PC-3 (cell line): ENCODE measurements around the gene UGT1A8. TPM values are rescaled to one million over a fixed set of nuclear protein-coding genes. Genes with fewer than 3 reads are reported as not detected.

Experiments
- ATAC-seq: fragments of 200-7000 bp; cut with Tn5 transposase; 2 replicates; pipeline ENCODE4 v1.9.1; 2020; ENCODE audit warnings: mild to moderate bottlenecking, moderate library complexity
- BruUV-seq: library from RNA; stranded (reverse); fragments of 400-500 nt; replicated peaks from 2 replicates; lab custom pipeline; 2021; lab: Mats Ljungman, UMichigan
- CTCF ChIA-PET: fragments of 300-600 bp; sonication (Branson Sonifier 250); formaldehyde crosslinking; loops from one replicate; lab custom pipeline; 2022; ENCODE audit warnings: antibody characterized with exemption; lab: Charles Lee
- POLR2A ChIA-PET: fragments of 300-600 bp; sonication (Branson Sonifier 250); formaldehyde crosslinking; loops from one replicate; lab custom pipeline; 2022; ENCODE audit warnings: antibody characterized with exemption; ENCODE audit not compliant: unreplicated experiment; lab: Charles Lee
- DNase-seq: peaks from one replicate; pipeline ENCODE4 v3.0.0-alpha.2; 2015
- H2AFZ ChIP-seq: fragments of 300-600 bp; sonication (generic); 2 replicates; pipeline ENCODE4 v1.6.0; 2016; ENCODE audit warnings: antibody characterized with exemption, low read length
- H3F3A ChIP-seq: fragments of 300-600 bp; sonication (generic); one replicate; pipeline ENCODE4 v1.6.0; 2017; ENCODE audit warnings: antibody characterized with exemption, low read length, control low read depth, mild to moderate bottlenecking; ENCODE audit not compliant: unreplicated experiment
- H3K27ac ChIP-seq: fragments of 300-600 bp; sonication (generic); 2 replicates; pipeline ENCODE4 v1.5.1; 2016; ENCODE audit warnings: mild to moderate bottlenecking, low read length
- H3K27me3 ChIP-seq: fragments of 300-600 bp; sonication (generic); 2 replicates; pipeline ENCODE4 v1.6.1; 2016; ENCODE audit warnings: low read length, mixed read lengths
- H3K36me3 ChIP-seq: fragments of 300-600 bp; sonication (generic); 2 replicates; pipeline ENCODE4 v1.6.1; 2016; ENCODE audit warnings: low read depth, mixed run types, low read length, mixed read lengths
- H3K4me1 ChIP-seq: fragments of 300-600 bp; sonication (generic); 2 replicates; pipeline ENCODE4 v1.5.1; 2016; ENCODE audit warnings: low read length; ENCODE audit not compliant: insufficient read depth
- H3K4me2 ChIP-seq: fragments of 300-600 bp; sonication (generic); 2 replicates; pipeline ENCODE4 v1.6.0; 2016; ENCODE audit warnings: low read length
- H3K4me3 ChIP-seq: fragments of 300-600 bp; sonication (generic); 2 replicates; pipeline ENCODE4 v1.5.1; 2016; ENCODE audit warnings: mild to moderate bottlenecking, low read length, mixed read lengths
- H3K79me2 ChIP-seq: fragments of 300-600 bp; sonication (generic); 2 replicates; pipeline ENCODE4 v1.6.1; 2017; ENCODE audit warnings: low read length, mixed read lengths
- H3K9ac ChIP-seq: fragments of 300-600 bp; sonication (generic); 2 replicates; pipeline ENCODE4 v1.6.0; 2016; ENCODE audit warnings: mild to moderate bottlenecking, low read length
- H3K9me2 ChIP-seq: fragments of 300-600 bp; sonication (generic); replicated peaks from 2 replicates; pipeline ENCODE4 v1.6.1; 2016; ENCODE audit warnings: mixed run types, low read length, mixed read lengths
- H3K9me3 ChIP-seq: fragments of 300-600 bp; sonication (generic); 2 replicates; pipeline ENCODE4 v1.6.1; 2016; ENCODE audit warnings: low read length, mixed read lengths
- H4K20me1 ChIP-seq: fragments of 300-600 bp; sonication (generic); 2 replicates; pipeline ENCODE4 v1.6.1; 2016; ENCODE audit warnings: low read length, mixed read lengths
- EZH2 ChIP-seq: fragments of 300-600 bp; sonication (generic); IDR thresholded peaks from one replicate; pipeline ENCODE4 v1.6.1; 2017; ENCODE audit warnings: antibody characterized with exemption, mild to moderate bottlenecking, low read length; ENCODE audit not compliant: unreplicated experiment
- EZH2phosphoT487 ChIP-seq: fragments of 300-600 bp; sonication (generic); IDR thresholded peaks from 2 replicates; pipeline ENCODE4 v1.6.1; 2018; ENCODE audit warnings: mild to moderate bottlenecking, antibody characterized with exemption, low read length, borderline replicate concordance
- intact Hi-C: fragments of 100-400 bp; cut with micrococcal nuclease; formaldehyde crosslinking; loops from 2 replicates; pipeline ENCODE4 v1.9.0; 2023
- total RNA-seq: library from RNA; depleted of rRNA; stranded (reverse); fragments of >200 nt; gene quantifications from 2 replicates; pipeline ENCODE4 v1.2.3, GENCODE V29; 2014
- TF ChIP-seq, protein P1 (sequence below): fragments of 300-600 bp; sonication (generic); conservative IDR thresholded peaks from 2 replicates; pipeline ENCODE4 v1.5.1; 2017; ENCODE audit warnings: antibody characterized with exemption, low read depth, mild to moderate bottlenecking, low read length

The UGT1A8 gene
- total RNA-seq, 1 experiment from 2014 or later, result not detected

DNA sequence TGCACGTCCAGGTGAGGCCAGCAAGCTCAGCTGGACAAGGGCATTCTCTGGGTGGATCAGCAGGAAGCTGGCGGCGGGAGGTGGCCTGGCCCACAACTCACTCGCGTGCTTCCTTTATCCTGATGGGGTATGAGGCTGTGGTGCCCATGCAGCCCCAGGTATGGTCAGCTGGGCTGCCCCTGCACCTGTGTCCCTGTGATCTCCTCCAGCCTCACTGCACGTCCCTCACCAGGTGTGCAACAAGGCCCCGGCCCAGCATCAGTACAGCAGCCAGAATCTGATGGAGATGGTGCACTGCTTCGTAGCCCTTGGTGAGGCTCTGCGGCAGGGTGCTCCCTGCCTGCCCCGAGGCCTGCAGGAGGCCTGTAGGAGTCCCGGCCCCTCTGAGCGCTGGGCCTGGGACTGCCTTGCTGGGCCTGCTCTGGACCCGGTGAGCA, 178.3 kb downstream of the UGT1A8 start:
- no TSS peak for BruUV-seq
- no peak overlapping the region for H2AFZ ChIP-seq
- H3K9me2 ChIP-seq, result no peaks in the 10 kb centered on the region
- DNase-seq (no peak), ATAC-seq (no peak)
- no peaks in the 10 kb centered on the region for H4K20me1 ChIP-seq
- no peak overlapping the region for H3K9ac ChIP-seq
- no peak overlapping the region for H3K4me3 ChIP-seq
- no peaks in the 10 kb centered on the region for H3K79me2 ChIP-seq
- no peak overlapping the region for H3K27ac ChIP-seq
- H3K36me3 ChIP-seq, result no peaks in the 10 kb centered on the region
- H3K4me1 ChIP-seq, result no peaks in the 10 kb centered on the region
- no peaks in the 10 kb centered on the region for H3K9me3 ChIP-seq
- TF ChIP-seq, protein P1, sequence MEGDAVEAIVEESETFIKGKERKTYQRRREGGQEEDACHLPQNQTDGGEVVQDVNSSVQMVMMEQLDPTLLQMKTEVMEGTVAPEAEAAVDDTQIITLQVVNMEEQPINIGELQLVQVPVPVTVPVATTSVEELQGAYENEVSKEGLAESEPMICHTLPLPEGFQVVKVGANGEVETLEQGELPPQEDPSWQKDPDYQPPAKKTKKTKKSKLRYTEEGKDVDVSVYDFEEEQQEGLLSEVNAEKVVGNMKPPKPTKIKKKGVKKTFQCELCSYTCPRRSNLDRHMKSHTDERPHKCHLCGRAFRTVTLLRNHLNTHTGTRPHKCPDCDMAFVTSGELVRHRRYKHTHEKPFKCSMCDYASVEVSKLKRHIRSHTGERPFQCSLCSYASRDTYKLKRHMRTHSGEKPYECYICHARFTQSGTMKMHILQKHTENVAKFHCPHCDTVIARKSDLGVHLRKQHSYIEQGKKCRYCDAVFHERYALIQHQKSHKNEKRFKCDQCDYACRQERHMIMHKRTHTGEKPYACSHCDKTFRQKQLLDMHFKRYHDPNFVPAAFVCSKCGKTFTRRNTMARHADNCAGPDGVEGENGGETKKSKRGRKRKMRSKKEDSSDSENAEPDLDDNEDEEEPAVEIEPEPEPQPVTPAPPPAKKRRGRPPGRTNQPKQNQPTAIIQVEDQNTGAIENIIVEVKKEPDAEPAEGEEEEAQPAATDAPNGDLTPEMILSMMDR, result no peak
- TF ChIP-seq EZH2phosphoT487 (no peak), EZH2 (no peak)
- H3F3A ChIP-seq, result no peaks in the 10 kb centered on the region
- CTCF ChIA-PET, result no interaction called here
- H3K4me2 ChIP-seq, result no peak overlapping the region
- intact Hi-C loops, result no loop called here
- POLR2A ChIA-PET, result no interaction called here
- H3K27me3 ChIP-seq, result no peaks in the 10 kb centered on the region

DNA sequence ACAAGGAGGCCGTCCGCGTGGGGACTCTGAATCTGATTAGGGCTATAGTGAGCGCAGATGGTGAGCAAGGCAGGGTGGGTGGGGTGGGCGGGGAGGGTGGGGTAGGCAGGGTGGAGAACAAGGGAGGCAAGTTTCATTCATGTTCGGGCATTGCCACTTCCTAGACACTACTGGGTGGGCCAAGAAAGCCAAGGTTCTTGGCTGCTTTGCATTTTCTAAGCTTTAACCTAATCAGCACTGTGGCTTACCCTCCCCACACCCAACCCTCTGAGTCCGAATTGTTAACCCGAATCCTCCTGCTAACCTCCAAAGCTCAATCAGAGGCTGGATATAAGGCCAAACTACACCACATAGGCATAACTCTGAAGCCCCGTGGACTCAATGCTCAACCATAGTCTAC, 178.8 kb downstream of the UGT1A8 start:
- intact Hi-C loops, result no loop called here
- H3F3A ChIP-seq, result no peaks in the 10 kb centered on the region
- CTCF ChIA-PET, result no interaction called here
- no peak overlapping the region for H3K4me3 ChIP-seq
- no peak overlapping the region for H3K27ac ChIP-seq
- no peaks in the 10 kb centered on the region for H3K79me2 ChIP-seq
- no TSS peak for BruUV-seq
- H3K4me2 ChIP-seq, result no peak overlapping the region
- peaks cover 4% of the 10 kb centered on the region; the same call in 1 of the 2 replicates for H3K4me1 ChIP-seq
- POLR2A ChIA-PET, result no interaction called here
- DNase-seq (no peak), ATAC-seq (no peak)
- H3K9me2 ChIP-seq, result no peaks in the 10 kb centered on the region
- no peaks in the 10 kb centered on the region for H3K9me3 ChIP-seq
- TF ChIP-seq EZH2, result no peak
- TF ChIP-seq EZH2phosphoT487, result no peak
- TF ChIP-seq, protein P1, result no peak
- H3K36me3 ChIP-seq, result no peaks in the 10 kb centered on the region
- H3K27me3 ChIP-seq, result no peaks in the 10 kb centered on the region
- H2AFZ ChIP-seq, result no peak overlapping the region
- H4K20me1 ChIP-seq, result no peaks in the 10 kb centered on the region
- no peak overlapping the region for H3K9ac ChIP-seq

DNA sequence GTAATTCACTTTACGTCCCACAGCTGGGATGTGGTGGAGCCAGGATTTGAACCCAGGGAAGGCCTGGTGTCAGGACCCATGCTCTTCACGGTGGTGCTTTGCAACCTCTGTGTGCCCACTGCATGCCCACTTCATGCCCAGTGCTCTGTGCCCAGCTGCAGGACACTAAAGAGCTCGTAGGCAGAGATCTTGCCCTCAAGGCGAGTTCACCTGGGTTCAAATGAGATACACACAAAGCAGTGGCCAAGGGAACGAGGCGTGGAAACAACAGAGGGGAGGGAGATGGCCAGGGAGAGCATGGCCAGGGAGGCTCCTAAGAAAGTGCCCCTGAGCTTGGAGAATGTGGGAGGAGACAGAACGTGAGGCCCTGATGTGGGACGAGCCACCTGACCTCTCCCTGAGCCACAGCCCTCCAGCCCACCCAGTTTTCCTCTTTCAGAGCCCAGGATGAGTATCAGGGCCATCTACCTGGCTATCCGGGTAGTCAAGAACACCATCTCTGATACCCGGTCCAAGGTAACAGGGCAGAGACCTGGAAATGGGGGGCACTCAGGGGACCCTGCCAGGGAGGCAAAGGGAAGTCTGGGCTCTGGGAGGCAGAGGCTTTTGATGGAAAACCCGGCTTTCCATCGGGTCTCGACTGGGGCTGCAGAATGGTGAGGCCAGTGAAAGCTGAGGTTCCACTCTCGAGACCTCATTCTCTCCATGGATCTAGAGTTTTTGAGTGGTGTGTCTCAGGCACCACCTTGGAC, 181.1 kb downstream of the UGT1A8 start:
- POLR2A ChIA-PET, result no interaction called here
- CTCF ChIA-PET, result no interaction called here
- ATAC-seq, result no peak

More for the DNA sequence above, 181.1 kb downstream of the UGT1A8 start:
- H3K27ac ChIP-seq, result no peak overlapping the region
- H3K9me2 ChIP-seq, result no peaks in the 10 kb centered on the region
- no peak overlapping the region for H3K4me2 ChIP-seq
- no peak for DNase-seq
- no peak overlapping the region for H3K9ac ChIP-seq
- no peaks in the 10 kb centered on the region for H3K9me3 ChIP-seq
- H3K4me1 ChIP-seq, result peaks cover 5% of the 10 kb centered on the region; the same call in 1 of the 2 replicates
- no peaks in the 10 kb centered on the region for H3F3A ChIP-seq
- BruUV-seq, result no TSS peak
- TF ChIP-seq, protein P1, result no peak
- no peak for TF ChIP-seq EZH2phosphoT487
- TF ChIP-seq EZH2, result no peak
- H3K36me3 ChIP-seq, result no peaks in the 10 kb centered on the region
- no peaks in the 10 kb centered on the region for H3K79me2 ChIP-seq
- no peaks in the 10 kb centered on the region for H3K27me3 ChIP-seq
- H3K4me3 ChIP-seq, result no peak overlapping the region
- no peaks in the 10 kb centered on the region for H4K20me1 ChIP-seq
- no peak overlapping the region for H2AFZ ChIP-seq
- intact Hi-C loops, result no loop called here
